ENCODE data around the gene BOLA3.

The BOLA3 gene

DNA sequence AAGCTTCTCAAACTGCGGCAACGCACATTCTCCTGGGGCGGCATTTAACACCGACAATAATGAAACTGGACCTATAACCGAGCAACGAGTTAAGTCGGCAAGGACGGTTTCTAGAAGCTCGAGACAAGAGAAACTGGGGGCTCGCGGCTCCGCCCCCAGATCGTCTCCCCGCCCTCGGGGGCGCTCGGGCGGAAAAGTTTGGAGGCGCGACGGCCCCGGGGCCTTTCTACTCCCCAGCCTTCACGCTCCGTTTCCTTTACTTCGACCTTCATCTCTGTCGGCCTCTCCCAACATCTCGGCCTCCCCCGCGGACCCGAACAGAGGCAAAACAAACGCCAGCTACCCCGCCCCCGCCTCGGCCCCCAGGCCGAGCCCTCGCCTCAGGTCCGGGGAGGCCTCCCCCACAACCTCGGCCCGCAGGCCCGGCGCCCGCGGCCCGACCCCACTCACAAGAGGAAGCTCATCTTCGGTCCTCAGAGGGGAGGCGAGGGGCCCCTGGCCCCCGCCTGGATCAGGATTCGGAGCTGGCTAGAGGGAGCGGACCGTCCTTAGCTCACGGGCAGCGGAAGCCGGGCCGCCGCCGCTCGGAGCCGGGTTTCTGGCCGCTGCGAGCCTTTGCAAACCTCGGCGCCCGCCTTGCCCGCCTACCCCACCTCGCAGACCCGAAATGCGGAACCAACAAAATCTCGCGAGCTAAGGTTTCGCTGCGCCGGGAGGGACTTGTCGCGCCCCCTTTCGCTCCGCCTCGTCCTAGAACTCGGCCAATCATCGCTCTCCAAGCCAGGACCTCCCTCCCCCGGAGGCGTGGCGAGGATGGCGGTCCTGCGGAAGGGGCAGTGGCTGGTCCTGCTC lies 30.7 kb upstream of the BOLA3 start, which contains the start of gene MOB1A:
Gene MOB1A (minus strand): TSS at position 669 of the 852 bp plus-strand sequence. CDS start 205 bp downstream, at position 464.
- H3K4me1 ChIP-seq: no peaks in the 10 kb centered on the region
- TF ChIP-seq, protein P1, sequence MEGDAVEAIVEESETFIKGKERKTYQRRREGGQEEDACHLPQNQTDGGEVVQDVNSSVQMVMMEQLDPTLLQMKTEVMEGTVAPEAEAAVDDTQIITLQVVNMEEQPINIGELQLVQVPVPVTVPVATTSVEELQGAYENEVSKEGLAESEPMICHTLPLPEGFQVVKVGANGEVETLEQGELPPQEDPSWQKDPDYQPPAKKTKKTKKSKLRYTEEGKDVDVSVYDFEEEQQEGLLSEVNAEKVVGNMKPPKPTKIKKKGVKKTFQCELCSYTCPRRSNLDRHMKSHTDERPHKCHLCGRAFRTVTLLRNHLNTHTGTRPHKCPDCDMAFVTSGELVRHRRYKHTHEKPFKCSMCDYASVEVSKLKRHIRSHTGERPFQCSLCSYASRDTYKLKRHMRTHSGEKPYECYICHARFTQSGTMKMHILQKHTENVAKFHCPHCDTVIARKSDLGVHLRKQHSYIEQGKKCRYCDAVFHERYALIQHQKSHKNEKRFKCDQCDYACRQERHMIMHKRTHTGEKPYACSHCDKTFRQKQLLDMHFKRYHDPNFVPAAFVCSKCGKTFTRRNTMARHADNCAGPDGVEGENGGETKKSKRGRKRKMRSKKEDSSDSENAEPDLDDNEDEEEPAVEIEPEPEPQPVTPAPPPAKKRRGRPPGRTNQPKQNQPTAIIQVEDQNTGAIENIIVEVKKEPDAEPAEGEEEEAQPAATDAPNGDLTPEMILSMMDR (IDR thresholded peaks at IDR 0.05; ENCODE audit: low read depth, low read length): no peak
- peak within 1 kb of the TSS; percentile 80 for H3K4me3 ChIP-seq (ENCODE audit: low read depth, low read length)
- no peaks in the 10 kb centered on the region for H3K9me3 ChIP-seq
- H3K27me3 ChIP-seq: no peaks in the 10 kb centered on the region
- H3K36me3 ChIP-seq: no peaks in the 10 kb centered on the region
- DNase-seq: peak; percentile 95

DNA sequence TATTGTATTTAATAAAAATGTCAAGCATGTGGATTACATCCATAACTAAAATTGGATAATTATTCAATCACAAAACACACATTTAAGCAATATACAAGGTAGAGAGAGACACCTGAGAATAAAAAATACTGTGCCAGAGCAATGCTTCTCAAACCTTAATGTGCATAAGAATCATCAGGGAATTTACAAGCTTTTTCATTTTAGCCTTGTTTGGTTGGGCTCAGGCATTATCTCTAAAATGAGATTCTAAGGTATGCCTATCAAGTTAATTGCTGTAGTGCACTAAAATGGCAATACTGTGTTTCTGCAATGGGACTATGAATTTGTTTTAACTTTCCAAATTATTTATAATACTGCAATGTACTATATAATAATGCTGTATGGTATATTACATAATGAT lies 30.0 kb upstream of the BOLA3 start:
- Histone ChIP-seq H3K4me1 (no peaks in the 10 kb centered on the region), H3K36me3 (no peaks in the 10 kb centered on the region), H3K4me3 (ENCODE audit: low read depth, low read length) (peak overlapping the region; percentile 80), H3K27me3 (no peaks in the 10 kb centered on the region), H3K9me3 (no peaks in the 10 kb centered on the region)
- DNase-seq: no peak
- TF ChIP-seq, protein P1 (IDR thresholded peaks at IDR 0.05; ENCODE audit: low read depth, low read length): no peak

DNA sequence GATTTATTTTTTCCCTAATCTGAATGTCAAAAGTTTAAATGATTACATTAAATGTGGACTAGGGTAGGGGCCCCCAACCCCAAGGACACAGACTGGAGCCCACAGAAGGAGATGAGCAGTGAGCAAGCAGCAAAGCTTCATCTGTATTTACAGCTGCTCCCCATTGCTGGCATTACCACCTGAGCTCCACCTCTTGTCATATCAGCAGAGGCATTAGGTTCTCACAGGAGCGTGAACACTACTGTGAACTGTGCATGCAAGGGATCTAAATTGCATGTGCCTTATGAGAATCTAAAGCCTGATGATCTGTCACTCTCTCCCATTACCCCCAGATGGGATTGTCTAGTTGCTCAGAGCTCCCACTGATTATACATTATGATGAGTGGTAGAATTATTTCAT lies 27.2 kb upstream of the BOLA3 start:
- no peaks in the 10 kb centered on the region for H3K36me3 ChIP-seq
- DNase-seq: no peak
- H3K27me3 ChIP-seq: no peaks in the 10 kb centered on the region
- TF ChIP-seq, protein P1 (IDR thresholded peaks at IDR 0.05; ENCODE audit: low read depth, low read length): no peak
- no peak overlapping the region for H3K4me3 ChIP-seq (ENCODE audit: low read depth, low read length)
- H3K9me3 ChIP-seq: no peaks in the 10 kb centered on the region
- no peaks in the 10 kb centered on the region for H3K4me1 ChIP-seq

DNA sequence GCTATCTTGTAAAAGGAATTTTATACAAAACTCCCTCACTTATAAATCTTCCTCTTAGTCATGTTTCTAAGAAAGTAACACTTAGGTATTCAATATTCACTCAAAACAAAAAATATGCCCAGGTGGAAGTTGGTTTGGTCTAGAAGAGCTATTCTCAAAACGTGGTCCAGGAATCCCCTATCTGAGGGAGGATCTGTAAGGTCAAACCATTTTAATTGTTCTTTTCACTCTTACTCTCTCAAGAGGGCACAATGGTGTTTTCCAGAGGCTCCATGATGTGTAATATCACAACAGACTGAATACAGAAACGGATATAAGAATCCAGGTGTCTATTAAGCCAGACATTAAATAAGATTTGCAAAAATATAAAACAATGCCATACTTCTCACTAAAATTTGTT lies 21.0 kb upstream of the BOLA3 start:
- Histone ChIP-seq H3K27me3 (no peaks in the 10 kb centered on the region), H3K4me1 (no peaks in the 10 kb centered on the region), H3K9me3 (no peaks in the 10 kb centered on the region), H3K36me3 (peaks cover 4% of the 10 kb centered on the region), H3K4me3 (ENCODE audit: low read depth, low read length) (no peak overlapping the region)
- TF ChIP-seq, protein P1 (IDR thresholded peaks at IDR 0.05; ENCODE audit: low read depth, low read length): no peak
- no peak for DNase-seq

DNA sequence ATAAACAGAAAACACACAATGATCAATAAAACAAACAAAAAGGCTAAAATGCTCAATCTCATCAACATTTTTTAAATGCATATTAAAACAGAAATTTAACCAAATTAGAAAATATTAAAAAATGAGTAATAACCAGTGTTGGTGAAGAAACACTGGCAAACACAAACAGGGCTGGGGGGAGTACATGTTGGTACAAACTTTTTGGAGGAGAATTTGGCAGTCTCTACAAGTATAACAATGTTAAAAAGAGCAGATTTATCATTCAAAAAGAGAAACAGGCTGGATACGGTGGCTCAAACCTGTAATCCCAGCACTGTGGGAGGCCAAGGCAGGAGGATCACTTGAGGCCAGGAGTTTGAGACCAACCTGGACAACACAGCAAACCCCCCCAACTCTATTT lies 17.0 kb upstream of the BOLA3 start:
- Histone ChIP-seq H3K4me1 (no peaks in the 10 kb centered on the region), H3K4me3 (ENCODE audit: low read depth, low read length) (no peak overlapping the region), H3K36me3 (peaks cover 4% of the 10 kb centered on the region), H3K9me3 (no peaks in the 10 kb centered on the region), H3K27me3 (no peaks in the 10 kb centered on the region)
- TF ChIP-seq, protein P1 (IDR thresholded peaks at IDR 0.05; ENCODE audit: low read depth, low read length): no peak
- DNase-seq: no peak

DNA sequence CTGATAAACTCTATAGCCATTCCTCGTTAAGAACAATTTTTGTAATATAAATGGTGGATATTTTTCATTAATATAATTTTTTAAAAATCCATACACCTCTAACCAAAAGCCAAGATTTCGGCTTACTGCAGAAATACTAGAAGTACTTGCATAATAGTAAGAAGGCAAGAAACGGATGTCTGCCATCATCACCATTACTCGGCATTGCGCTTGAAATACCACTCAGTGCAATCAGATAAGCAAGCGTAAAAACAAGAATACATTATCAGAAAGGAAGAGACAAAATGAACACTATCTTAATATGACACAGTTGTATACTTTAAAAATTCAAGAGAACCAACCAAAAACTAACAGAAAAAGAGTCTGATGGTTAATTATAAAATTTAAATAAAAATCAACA lies 15.2 kb upstream of the BOLA3 start:
- Histone ChIP-seq H3K4me1 (no peaks in the 10 kb centered on the region), H3K9me3 (no peaks in the 10 kb centered on the region), H3K36me3 (peaks cover 4% of the 10 kb centered on the region), H3K4me3 (ENCODE audit: low read depth, low read length) (no peak overlapping the region), H3K27me3 (no peaks in the 10 kb centered on the region)
- no peak for DNase-seq
- TF ChIP-seq, protein P1 (IDR thresholded peaks at IDR 0.05; ENCODE audit: low read depth, low read length): no peak
